Frontal cortex (tissue), 4 donors: ENCODE data around the gene LAMC3. TPM values are rescaled to one million over a fixed set of nuclear protein-coding genes. Genes with fewer than 3 reads are reported as not detected.

Experiments
- DNase-seq, 2 donors: peaks; one replicate each; pipeline ENCODE4 v3.0.0; 2012; ENCODE audit warnings: low spot score in 2 of 2
- FAIRE-seq: peaks from 2 replicates; lab custom pipeline; 2012; peaks lifted over from hg19 to GRCh38; lab: Jason Lieb, UNC
- small RNA-seq: library from RNA; depleted of rRNA; stranded (forward); fragments of <200 nt; gene quantifications from one replicate; pipeline ENCODE3, GENCODE V24; 2014
- total RNA-seq: library from RNA; depleted of rRNA; stranded (reverse); fragments of >200 nt; gene quantifications from one replicate; pipeline ENCODE4 v1.2.3, GENCODE V29; 2014
- donor health status: control.
- donor health status: control.
- donor health status: control.

The LAMC3 gene
- total RNA-seq, 1 donor from 2014 or later: 2.4 TPM

DNA sequence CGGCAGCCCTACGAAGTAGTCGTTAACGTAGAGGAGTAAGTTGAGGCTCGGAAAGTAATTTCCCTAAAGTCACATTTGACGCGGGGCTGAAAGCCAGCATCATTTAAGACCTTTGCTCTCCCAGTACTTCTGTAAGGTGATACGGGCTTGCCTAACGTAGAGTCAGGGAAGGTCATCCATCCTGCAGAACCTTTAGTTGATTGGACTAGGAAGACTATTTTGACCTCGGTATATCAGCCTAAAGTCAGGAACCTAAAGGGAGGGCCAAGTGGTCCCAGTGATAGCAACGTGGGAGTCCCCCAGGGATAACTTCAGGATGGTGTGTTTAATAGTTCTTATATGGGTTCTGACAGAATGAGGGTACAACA is 117.1 kb downstream of the LAMC3 start:
- no peak for FAIRE-seq
- DNase-seq: no peak

GRCh38 chr9:131129183-131129582 is 120.2 kb downstream of the LAMC3 start:
- FAIRE-seq: no peak
- no peak for DNase-seq

- FAIRE-seq: no peak
- no peak for DNase-seq
Observed at GRCh38 chr9:131138676-131139075, 129.7 kb downstream of the LAMC3 start.

- DNase-seq (no peak), FAIRE-seq (no peak)
Observed at GRCh38 chr9:131140112-131140511, 131.1 kb downstream of the LAMC3 start.

GRCh38 chr9:131140550-131140949 is 131.6 kb downstream of the LAMC3 start:
- no peak for FAIRE-seq
- DNase-seq: no peak

DNA sequence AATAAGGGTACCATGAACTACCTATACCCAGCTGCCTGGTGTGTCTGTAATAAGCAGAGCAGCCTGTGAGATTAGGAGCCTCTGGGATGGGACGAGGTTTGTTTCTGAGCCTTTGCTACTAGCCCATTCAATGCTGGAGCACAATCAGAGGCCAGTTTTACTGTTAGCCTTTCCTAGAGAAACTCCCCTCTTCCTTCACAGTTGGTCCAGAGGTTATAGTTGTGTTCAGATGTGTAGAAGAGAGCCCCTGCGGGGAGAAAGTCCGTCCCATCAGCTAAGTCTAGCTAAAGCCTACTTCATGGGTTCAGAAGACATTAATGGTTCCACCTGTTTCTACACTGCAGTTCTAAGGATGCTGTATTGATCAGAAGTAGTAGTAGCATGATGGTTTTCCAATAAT is 133.2 kb downstream of the LAMC3 start:
- FAIRE-seq (no peak), DNase-seq (no peak)

Small RNA genes lying within 50 kb of the gene (small RNA-seq; reads per million reads assigned to genes)
- gene RF00322 (not detected), gene RNU6-881P (not detected)

Other genes starting within 250 kb of the LAMC3 start
- 21.6 TPM for gene ABL1, start 173.9 kb upstream of the LAMC3 start, total RNA-seq
- gene QRFP, start 112.4 kb upstream of the LAMC3 start, total RNA-seq: under 0.01 TPM
- 0.82 TPM for gene FIBCD1, start 69.9 kb upstream of the LAMC3 start, total RNA-seq
- 16.3 TPM for gene AIF1L, start 87.4 kb downstream of the LAMC3 start, total RNA-seq
- 9.0 TPM for gene NUP214, start 116.4 kb downstream of the LAMC3 start, total RNA-seq